Adipocyte (in vitro differentiated cells): ENCODE data around the gene FBXO46.

Experiments used
- DNase-seq: peaks from one replicate; pipeline ENCODE4 v3.0.0-alpha.2; 2015; ENCODE audit warnings: low read depth
- H3K27me3 ChIP-seq: replicated peaks from 2 replicates; pipeline ENCODE4 v1.7.0; 2013; ENCODE audit warnings: mild to moderate bottlenecking, low read length, moderate library complexity; ENCODE audit not compliant: control insufficient read depth, insufficient read depth
- H3K36me3 ChIP-seq: 2 replicates; pipeline ENCODE4 v1.7.0; 2013; ENCODE audit warnings: low read length, mild to moderate bottlenecking, moderate library complexity; ENCODE audit not compliant: control insufficient read depth, insufficient read depth, severe bottlenecking
- H3K4me1 ChIP-seq: 2 replicates; pipeline ENCODE4 v1.7.0; 2013; ENCODE audit warnings: mild to moderate bottlenecking, low read length, moderate library complexity; ENCODE audit not compliant: control insufficient read depth, insufficient read depth
- H3K4me3 ChIP-seq: 2 replicates; pipeline ENCODE4 v1.7.0; 2013; ENCODE audit warnings: mild to moderate bottlenecking, low read length, moderate library complexity
- H3K9ac ChIP-seq: 2 replicates; pipeline ENCODE4 v1.7.0; 2013; ENCODE audit warnings: mild to moderate bottlenecking, low read length, moderate library complexity
- H3K9me3 ChIP-seq: 2 replicates; pipeline ENCODE4 v1.7.0; 2013; ENCODE audit warnings: mild to moderate bottlenecking, low read length, moderate library complexity; ENCODE audit not compliant: control insufficient read depth

Gene FBXO46

GRCh38 chr19:45771311-45771933 lies 40.7 kb upstream of the FBXO46 start:
- Histone ChIP-seq H3K9me3 (no peaks in the 10 kb centered on the region), H3K9ac (peak overlapping the region; percentile 34), H3K27me3 (no peaks in the 10 kb centered on the region), H3K4me1 (peaks cover 18% of the 10 kb centered on the region), H3K36me3 (peaks cover 30% of the 10 kb centered on the region), H3K4me3 (no peak overlapping the region)
- DNase-seq = no peak

DNA sequence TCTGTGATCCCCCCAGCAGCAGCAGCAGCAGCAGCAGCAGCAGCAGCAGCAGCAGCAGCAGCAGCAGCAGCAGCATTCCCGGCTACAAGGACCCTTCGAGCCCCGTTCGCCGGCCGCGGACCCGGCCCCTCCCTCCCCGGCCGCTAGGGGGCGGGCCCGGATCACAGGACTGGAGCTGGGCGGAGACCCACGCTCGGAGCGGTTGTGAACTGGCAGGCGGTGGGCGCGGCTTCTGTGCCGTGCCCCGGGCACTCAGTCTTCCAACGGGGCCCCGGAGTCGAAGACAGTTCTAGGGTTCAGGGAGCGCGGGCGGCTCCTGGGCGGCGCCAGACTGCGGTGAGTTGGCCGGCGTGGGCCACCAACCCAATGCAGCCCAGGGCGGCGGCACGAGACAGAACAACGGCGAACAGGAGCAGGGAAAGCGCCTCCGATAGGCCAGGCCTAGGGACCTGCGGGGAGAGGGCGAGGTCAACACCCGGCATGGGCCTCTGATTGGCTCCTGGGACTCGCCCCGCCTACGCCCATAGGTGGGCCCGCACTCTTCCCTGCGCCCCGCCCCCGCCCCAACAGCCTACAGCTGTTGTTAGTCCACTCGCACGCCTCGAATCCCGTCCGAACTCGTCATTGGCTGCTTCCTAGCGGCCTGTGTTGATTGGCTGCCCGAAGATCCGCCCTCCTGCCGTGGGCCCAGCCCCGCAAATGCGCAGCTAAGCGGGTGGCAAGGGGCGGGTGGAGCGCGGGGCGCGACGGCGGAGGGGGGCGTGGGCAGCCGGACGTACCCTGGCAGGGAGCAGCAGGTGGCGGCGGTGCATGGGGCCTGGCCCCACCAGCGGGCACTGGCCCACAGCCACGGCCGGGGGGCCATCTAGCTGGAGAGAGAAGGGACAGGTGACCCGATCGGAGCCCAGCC lies 39.8 kb upstream of the FBXO46 start:
- peak; percentile 96 for DNase-seq
- Histone ChIP-seq H3K27me3 (no peaks in the 10 kb centered on the region), H3K4me3 (peak overlapping the region; percentile 79), H3K9me3 (no peaks in the 10 kb centered on the region), H3K9ac (peak overlapping the region; percentile 91), H3K36me3 (peaks cover 27% of the 10 kb centered on the region), H3K4me1 (peaks cover 23% of the 10 kb centered on the region)

- DNase-seq = peak; percentile 50
- peaks cover 21% of the 10 kb centered on the region for H3K36me3 ChIP-seq
- peak overlapping the region; percentile 79 for H3K4me3 ChIP-seq
- no peaks in the 10 kb centered on the region for H3K27me3 ChIP-seq
- H3K9me3 ChIP-seq = no peaks in the 10 kb centered on the region
- peak overlapping the region; percentile 91 for H3K9ac ChIP-seq
- H3K4me1 ChIP-seq = peaks cover 23% of the 10 kb centered on the region
These were observed 39.1 kb upstream of the FBXO46 start for GRCh38 chr19:45769821-45770191.

DNA sequence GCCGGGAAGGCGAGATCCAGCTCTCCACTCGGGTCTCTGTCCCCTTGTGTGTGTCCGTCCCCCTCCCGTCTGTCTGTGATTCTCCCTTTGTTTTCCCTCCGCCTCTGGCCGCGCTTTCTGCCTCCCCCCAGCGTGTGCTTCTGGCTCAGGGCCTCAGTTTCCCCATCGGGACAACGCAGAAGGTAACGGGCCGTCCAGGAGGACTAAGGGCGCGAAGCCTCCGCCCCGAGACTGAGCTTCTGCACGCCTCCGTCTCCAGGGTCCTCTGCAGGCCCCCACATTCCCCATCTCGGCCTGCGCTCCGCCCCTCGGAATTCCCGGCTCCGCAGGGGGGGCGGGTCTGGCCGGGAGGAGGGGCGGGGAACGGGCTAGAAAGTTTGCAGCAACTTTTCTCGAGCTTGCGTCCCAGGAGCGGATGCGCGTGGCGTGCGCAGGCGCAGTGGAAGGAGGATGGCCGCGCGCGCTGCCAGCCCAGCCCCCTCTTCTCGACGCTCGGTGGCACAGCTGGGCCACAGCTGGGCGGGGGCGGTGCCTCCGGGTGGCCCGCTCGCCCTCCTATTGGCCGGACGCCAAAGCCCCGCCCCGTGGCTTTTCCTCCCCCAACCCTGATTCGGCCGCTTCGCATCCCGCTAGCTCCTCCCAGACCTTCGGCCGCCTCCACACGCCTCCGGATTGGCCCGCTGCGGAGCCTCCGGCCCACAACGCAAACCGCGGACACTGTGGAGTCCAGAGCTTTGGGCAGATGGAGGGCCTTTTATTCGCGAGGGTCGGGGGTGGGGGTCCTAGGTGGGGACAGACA lies 38.5 kb upstream of the FBXO46 start, which contains the start of gene SIX5:
Gene SIX5 (minus strand): TSS at position 269 of the 799 bp plus-strand sequence. CDS start 408 bp downstream, outside the sequence.
- Histone ChIP-seq H3K9ac (peak within 1 kb of the TSS; percentile 96), H3K27me3 (no peaks in the 10 kb centered on the region), H3K4me1 (peaks cover 28% of the 10 kb centered on the region), H3K4me3 (peak within 1 kb of the TSS; percentile 95), H3K36me3 (peaks cover 16% of the 10 kb centered on the region), H3K9me3 (no peaks in the 10 kb centered on the region)
- DNase-seq = peak; percentile 99

- Histone ChIP-seq H3K4me3 (peak overlapping the region; percentile 95), H3K27me3 (no peaks in the 10 kb centered on the region), H3K9me3 (no peaks in the 10 kb centered on the region), H3K4me1 (peaks cover 32% of the 10 kb centered on the region), H3K36me3 (peaks cover 14% of the 10 kb centered on the region), H3K9ac (peak overlapping the region; percentile 96)
- peak; percentile 82 for DNase-seq
These were observed 37.9 kb upstream of the FBXO46 start for GRCh38 chr19:45768655-45768983.

GRCh38 chr19:45767881-45768654 lies 37.4 kb upstream of the FBXO46 start:
- peak overlapping the region; percentile 95 for H3K4me3 ChIP-seq
- H3K9ac ChIP-seq = peak overlapping the region; percentile 96
- peaks cover 9% of the 10 kb centered on the region for H3K36me3 ChIP-seq
- peak; percentile 76 for DNase-seq
- H3K9me3 ChIP-seq = no peaks in the 10 kb centered on the region
- no peaks in the 10 kb centered on the region for H3K27me3 ChIP-seq
- peaks cover 32% of the 10 kb centered on the region for H3K4me1 ChIP-seq

DNA sequence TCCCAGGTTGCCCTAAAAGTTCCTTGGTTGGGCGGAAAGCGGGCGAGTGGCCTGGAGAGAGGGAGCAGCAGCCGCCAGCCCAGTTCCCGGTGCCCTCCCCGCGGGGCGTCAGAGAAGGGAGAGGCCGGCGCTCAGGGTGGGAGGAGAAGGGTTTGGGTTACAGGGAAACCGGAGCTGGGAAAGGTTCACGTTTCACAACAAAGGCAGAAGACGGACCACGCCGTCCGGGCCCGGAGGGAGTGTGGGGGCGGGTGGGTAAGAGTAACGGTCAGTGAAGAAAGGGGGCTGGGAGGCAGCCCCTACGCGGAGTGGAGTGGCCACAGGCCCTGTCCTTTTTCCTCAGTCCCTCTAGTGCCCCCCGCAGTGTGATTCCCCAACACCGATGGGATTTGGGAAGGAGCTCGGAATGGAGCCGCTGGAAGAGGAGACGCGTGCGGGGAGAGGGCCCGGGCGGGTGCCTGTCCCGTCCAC lies 36.7 kb upstream of the FBXO46 start:
- DNase-seq = peak; percentile 98
- Histone ChIP-seq H3K27me3 (no peaks in the 10 kb centered on the region), H3K9me3 (no peaks in the 10 kb centered on the region), H3K4me1 (peaks cover 32% of the 10 kb centered on the region), H3K36me3 (peaks cover 7% of the 10 kb centered on the region), H3K4me3 (peak overlapping the region; percentile 95), H3K9ac (peak overlapping the region; percentile 96)

GRCh38 chr19:45766869-45767346 lies 36.2 kb upstream of the FBXO46 start:
- H3K36me3 ChIP-seq = peaks cover 7% of the 10 kb centered on the region
- H3K9me3 ChIP-seq = no peaks in the 10 kb centered on the region
- peak; percentile 49 for DNase-seq
- peaks cover 32% of the 10 kb centered on the region for H3K4me1 ChIP-seq
- H3K9ac ChIP-seq = peak overlapping the region; percentile 96
- H3K27me3 ChIP-seq = no peaks in the 10 kb centered on the region
- peak overlapping the region; percentile 95 for H3K4me3 ChIP-seq

DNA sequence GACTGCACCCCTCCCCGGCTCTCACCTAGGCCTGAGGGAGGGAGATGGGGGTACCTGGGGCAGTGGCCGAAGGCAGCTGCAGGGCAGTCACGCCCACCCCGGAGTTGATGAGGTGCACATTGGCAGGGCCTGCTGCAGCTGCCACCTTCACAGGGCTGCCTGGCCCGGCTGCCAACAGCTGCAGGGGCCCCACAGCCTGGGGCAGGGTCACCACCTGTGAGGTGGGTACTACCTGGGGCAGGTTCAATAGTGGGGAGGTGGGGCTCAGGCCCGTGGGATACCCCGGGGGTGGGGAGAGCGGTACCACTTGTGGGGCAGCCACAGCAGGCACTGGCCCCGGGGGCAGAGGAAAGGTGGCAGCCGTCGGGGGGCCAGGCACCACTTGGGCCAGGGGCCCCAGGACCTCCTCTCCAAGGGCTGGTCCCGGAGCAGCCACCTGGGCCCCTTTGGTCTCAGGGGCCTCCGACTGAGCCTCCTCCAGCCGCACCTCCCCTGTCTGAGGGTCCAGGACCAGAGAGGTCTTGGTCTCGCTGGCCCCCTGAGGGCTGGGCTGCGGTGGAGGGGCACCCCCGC lies 35.7 kb upstream of the FBXO46 start:
- no peak for DNase-seq
- Histone ChIP-seq H3K27me3 (no peaks in the 10 kb centered on the region), H3K4me1 (peaks cover 32% of the 10 kb centered on the region), H3K9ac (peak overlapping the region; percentile 96), H3K4me3 (peak overlapping the region; percentile 95), H3K9me3 (no peaks in the 10 kb centered on the region), H3K36me3 (peaks cover 5% of the 10 kb centered on the region)

GRCh38 chr19:45765702-45766295 lies 35.1 kb upstream of the FBXO46 start:
- Histone ChIP-seq H3K36me3 (no peaks in the 10 kb centered on the region), H3K9ac (peak overlapping the region; percentile 96), H3K4me3 (no peak overlapping the region), H3K9me3 (no peaks in the 10 kb centered on the region), H3K27me3 (no peaks in the 10 kb centered on the region), H3K4me1 (peaks cover 28% of the 10 kb centered on the region)
- DNase-seq = no peak
